HG03520 (cell line): Measurements from ENCODE around the gene ICAM2.

ENCODE experiments used
- ATAC-seq: cut with Tn5 transposase; IDR thresholded peaks from one replicate; pipeline ENCODE4 v1.9.1; 2021; ENCODE audit warnings: mild to moderate bottlenecking, moderate library complexity; ENCODE audit not compliant: unreplicated experiment

ICAM2 gene

GRCh38 chr17:64020056-64020766, at the start of gene ICAM2:
TSS of gene ICAM2 (minus strand) at chr17:64020633. CDS start at chr17:64006691, 13,942 bp downstream.
- ATAC-seq = peak; percentile 49

DNA sequence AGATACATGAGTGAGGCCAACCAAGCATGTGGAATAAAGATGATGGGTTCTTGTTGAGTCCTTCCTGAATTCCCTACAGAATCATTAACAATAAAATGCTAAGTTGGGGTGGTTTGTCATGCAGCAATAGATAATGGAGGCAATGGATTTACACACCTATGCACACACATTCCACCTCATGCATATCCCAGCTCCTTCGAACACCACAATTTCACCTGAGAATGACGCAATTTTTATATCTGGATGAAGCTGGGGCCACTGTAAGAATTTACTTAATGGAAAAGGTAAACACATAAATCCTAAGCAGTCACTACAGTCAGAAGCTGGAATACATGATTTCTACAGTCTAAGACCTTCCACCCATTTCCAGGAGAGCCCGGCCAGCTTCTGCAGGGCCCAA, 49.8 kb upstream of the ICAM2 start:
- ATAC-seq = no peak

DNA sequence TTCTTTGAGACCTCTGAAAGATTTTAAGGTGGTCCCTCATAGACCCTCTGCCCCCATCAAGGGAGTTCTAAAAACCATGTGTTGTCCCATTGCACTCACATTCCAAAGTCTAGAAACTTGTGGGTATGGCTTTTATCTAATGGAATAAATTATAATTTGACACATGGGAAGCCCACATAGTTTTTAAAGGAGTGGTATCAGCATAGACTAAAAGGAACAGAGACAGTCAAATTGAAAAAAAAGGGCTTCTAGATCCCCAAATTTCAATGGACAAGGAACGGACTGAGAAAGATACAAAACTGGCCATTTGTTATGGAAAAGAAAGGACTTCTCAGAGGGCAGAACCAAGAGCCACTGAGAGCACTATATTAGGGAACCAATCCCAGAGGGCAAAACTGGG, 48.7 kb upstream of the ICAM2 start:
- ATAC-seq = no peak

DNA sequence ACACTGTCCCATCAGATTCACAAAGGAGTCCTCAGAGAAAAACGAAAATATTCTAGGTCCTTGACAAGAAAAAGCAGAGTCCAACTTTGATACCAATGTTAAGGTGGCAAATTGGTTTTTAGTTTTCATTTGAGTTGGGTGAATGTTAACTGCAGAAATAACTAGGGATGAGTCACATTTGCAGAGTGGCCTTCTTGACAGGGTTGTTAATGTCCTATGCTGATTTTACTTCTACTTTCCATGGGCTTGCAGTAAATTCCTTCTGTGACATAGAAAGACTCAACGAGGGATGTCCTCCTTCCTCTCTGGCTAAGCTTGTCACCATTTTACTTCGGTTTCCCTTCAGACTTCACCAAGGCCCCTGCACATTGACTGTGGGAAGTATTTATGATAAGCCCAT, 47.2 kb upstream of the ICAM2 start:
- ATAC-seq = no peak

DNA sequence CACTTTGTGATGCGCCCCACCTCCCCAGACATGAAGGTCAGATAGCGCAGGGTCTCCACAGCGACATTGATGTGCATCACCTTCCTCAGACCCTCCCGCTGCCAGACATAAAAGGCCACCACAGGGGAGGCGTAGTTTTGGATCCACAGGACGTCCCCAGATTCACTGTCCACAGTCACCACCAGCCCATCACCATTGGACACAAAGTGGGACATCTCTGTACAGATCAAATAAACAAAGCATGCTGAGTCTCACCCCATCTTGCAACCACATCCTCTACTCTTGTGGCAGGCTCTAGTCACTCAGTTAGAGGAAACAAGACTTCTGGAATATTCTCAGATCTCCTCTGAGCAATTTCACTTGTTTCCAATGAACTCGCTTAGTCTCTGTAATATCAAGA, 46.3 kb upstream of the ICAM2 start:
- ATAC-seq = no peak

- ATAC-seq = no peak
These were observed 44.7 kb upstream of the ICAM2 start for GRCh38 chr17:64065161-64065560.

DNA sequence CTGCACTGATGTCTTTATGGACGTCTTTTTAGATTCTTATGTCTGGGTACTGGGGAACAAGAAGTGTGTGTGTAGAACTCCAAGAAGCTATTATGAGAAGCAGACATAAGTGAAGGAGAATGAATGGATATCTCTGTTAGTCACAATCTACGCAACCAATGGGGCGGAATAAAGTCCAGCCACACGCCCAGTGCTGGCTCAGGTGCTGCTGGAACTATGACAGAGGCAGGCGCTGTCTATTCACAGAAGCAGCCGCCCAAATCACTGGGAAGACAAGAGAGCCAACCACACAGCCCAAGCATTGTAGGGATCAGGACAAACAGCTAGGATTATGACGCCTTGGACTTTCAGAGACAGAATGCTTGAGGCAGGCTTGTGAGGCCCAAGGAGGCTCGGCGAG, 43.9 kb upstream of the ICAM2 start:
- no peak for ATAC-seq

DNA sequence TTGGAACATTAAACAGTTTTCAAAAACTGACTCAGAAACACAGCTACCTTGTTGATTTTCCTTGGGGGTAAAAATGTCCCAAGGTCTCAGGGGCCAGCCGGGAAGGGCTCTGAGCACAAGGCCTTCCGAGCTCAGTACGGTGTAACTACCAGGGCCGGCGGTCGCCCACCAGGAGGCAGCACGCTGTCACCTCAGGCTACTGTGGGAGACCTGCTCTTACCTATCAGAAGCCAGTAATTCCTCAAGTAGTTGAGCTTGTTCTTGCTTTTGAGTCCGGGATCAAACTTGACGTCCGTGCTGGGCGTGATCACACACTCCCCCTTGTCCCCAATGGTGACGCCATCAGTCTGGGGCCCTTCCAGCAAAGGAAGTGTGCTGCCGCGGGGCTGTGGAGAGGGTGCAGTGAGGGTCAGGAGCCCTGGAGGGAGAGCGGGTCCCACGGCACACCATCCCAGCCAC, 43.4 kb upstream of the ICAM2 start:
- ATAC-seq = no peak

GRCh38 chr17:64063088-64063487, 42.7 kb upstream of the ICAM2 start:
- ATAC-seq = no peak

DNA sequence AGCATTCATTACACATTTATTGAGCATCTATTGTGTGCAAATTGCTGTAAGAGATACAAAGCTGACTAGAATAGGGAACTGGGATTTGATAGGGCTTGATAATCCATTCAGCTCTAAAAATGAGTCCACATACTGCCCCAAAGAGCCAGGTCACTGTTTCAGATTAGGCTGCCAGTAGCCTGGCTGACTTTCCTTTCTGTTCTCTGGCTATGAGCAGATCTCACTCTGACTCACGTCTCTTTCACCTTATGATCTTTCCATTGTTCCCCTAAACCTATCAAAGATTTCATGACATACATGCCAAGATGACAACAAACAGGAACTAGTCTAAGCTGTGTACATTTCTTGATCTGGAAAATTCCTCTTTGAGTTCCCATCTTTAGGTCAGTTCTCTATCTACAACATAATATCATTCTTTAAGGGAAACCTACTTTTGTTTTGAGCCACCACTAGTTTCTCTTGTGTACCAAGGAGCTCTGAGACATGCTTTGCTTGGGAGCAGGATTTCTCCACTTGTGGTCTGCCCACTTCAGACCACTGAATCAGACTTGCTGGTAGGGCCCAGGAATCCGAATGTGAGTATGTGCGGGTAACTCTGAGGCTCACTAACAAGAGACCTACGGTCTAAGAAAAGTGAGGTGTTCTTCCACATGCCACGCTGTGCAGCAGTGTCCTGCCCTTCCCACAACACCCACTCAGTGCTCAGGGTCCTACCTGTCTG, 40.9 kb upstream of the ICAM2 start:
- peak; percentile 61 for ATAC-seq

GRCh38 chr17:64060331-64060730, 39.9 kb upstream of the ICAM2 start:
- no peak for ATAC-seq

GRCh38 chr17:64059756-64060155, 39.3 kb upstream of the ICAM2 start:
- no peak for ATAC-seq

GRCh38 chr17:64058621-64059020, 38.2 kb upstream of the ICAM2 start:
- ATAC-seq = no peak

GRCh38 chr17:64057701-64058263, 37.3 kb upstream of the ICAM2 start:
- ATAC-seq = no peak

- peak; percentile 50 for ATAC-seq
These were observed 36.0 kb upstream of the ICAM2 start for GRCh38 chr17:64056269-64057005.

GRCh38 chr17:64055183-64056142, 35.0 kb upstream of the ICAM2 start:
- ATAC-seq = no peak

- ATAC-seq = no peak
These were observed 33.9 kb upstream of the ICAM2 start for GRCh38 chr17:64054304-64054703.

DNA sequence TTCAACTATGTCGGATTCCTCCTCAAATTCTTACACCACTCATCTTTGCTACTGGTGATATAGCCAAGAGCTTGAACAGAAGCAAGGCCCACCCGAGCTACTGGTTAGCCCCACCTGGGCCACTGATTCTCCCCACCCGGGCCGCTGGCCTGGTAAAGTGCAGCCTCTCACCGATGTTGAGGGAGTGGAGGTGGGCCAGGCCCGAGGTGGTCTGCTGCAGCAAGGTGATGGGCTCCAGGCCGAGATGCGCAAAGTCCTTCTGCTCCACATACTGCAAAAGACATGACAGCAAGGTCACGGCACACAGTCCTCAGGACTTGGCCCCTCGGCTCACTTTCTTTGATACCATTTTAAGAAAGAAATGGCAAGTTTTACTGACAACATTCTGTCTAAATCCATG, 32.7 kb upstream of the ICAM2 start:
- ATAC-seq = no peak

DNA sequence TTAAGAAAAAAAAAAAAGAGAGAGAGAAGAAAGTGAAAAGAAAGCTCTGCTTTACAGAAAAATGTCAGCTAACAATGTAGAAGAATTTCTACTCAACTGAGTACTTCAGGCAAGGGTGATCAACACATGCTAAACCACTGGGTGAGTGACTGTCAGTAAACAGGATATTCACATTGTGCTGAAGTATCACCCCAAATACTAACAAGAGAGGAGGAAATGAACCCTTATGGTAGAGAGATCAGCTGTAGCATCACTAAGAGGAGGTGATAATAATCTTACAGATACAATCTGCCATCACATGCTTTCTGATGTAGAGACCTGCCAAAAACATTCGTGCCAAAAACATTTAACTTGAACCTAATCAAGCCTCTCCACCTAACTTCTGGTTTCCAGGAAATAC, 30.7 kb upstream of the ICAM2 start:
- no peak for ATAC-seq

GRCh38 chr17:64048805-64049204, 28.4 kb upstream of the ICAM2 start:
- ATAC-seq = no peak
